ENCODE results near the gene NR1H3.

Gene NR1H3

DNA sequence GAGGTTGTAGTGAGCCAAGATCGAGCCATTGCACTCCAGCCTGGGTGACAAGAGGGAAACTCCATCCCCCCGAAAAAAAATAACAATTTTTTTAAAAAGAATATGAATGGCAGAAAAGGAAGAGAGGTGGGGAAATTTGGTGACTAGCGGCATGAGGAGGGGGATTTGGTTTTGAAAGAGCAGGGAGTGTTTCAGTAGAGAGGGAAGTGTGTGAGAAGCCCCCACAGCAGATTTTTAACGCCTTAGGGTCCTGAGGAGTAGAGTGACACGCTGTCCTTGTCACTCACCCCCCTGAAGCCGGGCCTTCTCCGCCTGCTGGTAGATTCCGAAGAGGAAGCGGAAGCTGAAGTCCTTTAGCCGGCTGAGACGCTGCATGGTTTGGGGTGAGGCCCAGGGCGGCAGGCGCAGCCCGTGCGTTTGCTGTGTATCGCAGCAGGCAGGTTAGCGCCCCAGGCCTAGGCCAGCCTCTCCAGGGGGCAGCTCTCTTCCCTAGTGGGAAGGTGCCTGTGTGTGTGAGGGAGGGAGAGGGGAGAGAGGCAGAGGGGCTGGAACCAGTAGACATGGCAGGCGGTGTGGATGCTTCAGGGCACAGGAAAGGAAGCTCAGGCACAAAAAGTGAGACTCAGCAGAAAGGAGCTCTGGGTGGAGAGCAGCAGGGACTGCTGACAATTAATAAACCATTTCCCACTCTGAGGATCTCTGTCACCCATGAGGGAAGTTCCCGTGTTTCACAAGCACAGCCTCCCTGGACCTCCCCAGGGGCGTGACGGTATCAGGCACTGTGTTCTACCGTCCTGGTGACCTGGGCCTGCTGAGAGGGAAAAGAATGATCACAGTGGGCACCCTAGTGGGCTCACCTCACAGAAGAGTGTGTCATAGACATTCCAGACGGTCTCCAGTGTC, 13.1 kb upstream of the NR1H3 start:
- DNase-seq = no peak

DNA sequence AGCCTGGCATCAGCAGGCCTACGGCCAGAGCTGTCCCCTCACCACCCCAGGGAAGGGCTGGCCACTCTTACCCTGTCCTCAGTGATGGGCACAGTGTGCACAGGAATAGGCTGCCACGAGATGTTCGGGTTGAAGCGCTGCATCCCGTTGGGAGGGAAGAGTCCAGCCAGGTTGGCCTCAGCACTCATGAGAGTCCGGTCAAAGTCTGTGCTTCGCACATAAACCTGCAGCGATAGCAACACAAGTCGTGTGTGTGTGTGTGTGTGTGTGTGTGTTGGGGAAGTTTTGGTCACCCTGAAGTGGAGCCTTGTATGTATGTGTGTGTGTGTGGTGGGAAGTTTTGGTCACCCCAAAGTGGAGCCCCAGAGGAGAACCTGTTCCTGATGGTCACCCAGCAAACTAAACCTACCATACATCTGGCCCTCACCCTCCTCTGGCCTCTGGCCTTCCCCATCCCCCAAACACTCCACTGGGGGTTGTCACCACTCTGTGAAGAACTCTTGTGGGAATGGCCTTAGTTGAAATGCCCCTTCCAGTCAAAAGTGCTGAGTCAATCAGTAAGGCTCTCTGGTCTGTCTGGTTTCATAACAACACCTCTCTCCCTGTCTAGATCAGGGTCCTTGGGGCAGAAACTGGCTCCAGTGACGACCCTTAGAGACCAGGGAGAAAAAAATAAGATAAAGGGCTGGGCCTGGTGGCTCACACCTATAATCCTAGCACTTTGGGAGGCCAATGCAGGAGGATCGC, 12.0 kb upstream of the NR1H3 start:
- DNase-seq = no peak

DNA sequence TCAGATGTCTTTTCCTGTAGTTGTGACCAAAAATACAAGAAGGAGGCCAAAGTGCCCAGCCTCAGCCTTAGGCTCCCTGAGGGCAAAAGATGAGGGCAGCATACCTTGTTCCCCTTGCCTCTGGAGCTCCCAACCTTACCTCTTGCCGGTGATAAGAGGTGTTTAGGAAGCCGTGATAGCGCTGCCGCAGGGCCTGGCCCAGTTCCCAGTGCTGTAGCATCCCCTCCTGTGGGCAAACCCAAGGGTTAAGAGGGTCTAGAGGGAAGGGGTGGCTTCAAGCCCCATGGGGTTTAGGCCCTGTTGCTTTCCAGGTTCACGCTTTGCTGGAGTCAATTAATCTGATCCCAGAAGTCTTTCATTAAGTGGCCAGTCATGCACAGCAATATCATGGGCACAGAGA, 10.3 kb upstream of the NR1H3 start:
- no peak for DNase-seq

DNA sequence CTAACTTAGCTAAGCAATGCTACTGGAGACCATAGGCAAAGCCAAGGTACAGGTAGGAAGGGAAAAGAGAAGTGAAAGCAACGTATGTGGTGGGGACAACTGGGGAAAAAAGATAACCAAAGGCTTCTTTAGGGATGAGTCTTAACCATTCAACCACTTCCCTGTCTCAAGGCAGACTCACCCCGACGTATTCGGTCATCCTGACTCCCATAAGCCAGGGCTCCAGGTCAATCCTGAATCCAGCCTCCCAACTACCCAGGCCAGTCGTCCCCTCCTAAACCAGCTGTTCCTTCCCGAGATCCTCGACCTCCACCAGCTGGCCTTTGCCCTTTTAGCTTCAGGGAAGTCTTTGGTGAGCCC, 9.5 kb upstream of the NR1H3 start:
- DNase-seq = no peak

DNA sequence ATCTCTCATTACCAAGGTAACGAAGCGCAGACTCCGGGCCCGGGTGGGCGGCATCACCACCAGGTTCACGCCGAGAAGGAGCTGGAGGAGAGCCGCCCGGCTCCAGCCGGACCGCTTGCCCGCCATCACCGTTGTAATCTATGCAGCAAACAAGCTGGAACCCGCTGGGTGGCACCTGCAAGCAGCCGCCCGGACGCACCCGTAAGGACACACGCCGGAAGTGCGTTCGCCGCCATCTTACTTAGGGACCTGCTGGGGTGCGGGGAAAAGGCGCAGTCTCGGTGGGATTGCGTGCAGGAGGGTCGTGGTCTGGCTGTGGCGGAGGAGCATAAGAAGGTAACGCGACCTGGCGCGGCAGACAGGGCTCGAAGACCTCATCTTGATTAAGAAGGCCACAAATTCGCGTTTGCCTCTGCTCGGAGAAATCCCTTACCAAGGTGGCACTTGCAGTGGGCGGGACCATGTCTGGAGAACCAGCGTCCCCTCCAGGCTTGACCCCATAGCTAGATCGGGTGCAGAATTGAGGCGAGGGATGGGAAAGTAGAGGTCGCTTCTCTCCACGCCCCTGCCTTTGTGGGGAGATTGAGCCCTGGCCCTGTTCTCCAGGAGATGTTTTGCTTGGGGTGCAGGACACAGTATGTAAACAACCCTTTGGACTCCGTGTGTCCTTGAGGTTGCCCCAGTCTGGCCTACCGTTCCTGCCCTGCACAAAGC, 9.0 kb upstream of the NR1H3 start, which contains the start of gene ACP2:
Gene ACP2, minus strand, starts transcription at position 151 of the 714 bp plus-strand sequence. Its CDS starts 25 bp downstream, at position 126.
- peak; percentile 82 for DNase-seq

- no peak for DNase-seq
Observed at GRCh38 chr11:47249378-47249715, 8.4 kb upstream of the NR1H3 start.

- DNase-seq = no peak
Observed at GRCh38 chr11:47251751-47252150, 6.0 kb upstream of the NR1H3 start.

- no peak for DNase-seq
Observed at GRCh38 chr11:47253660-47254059, 4.1 kb upstream of the NR1H3 start.

DNA sequence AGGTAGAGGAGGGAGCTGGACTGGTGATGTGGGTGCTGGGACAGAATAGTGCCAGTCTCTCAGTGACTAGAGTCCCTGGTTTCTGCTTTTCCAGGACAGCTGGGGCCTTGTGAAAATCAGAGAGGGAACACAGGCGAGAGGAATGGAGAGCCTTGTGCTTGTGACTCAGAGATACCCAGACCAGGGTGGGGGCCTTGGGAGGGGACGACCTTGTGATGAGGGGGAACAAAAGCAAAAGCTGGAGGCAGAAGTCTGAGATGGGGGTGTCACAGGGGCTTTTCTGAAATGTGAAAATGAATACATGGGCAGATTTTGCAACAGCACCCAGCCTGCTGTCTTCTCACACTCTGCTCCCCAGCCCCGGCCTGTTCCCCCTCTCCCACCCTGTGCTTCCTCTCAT, 3.4 kb upstream of the NR1H3 start:
- no peak for DNase-seq

- DNase-seq = no peak
Observed at GRCh38 chr11:47256374-47256773, 1.4 kb upstream of the NR1H3 start.

DNA sequence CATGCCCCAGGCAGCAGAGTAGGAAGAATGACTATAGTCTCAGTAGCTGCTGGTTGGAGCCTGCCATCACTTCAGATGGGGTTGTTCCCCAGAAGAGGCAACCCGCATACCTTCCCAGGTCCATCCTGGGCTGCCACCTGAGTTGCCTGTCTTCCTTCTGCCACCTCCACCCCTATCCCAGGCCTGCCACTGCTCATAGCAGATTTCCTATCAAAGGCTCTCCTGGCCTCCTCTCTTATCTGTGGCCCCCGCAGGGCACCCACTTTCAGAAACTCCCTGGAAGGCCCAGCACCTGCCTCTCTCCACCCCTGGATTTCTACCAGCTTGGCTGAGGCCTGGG, 649 bp upstream of the NR1H3 start:
- no peak for DNase-seq

GRCh38 chr11:47258317-47258902, 614 bp downstream of the NR1H3 start:
- DNase-seq = no peak

GRCh38 chr11:47259232-47259977, 1.6 kb downstream of the NR1H3 start:
- no peak for DNase-seq

DNA sequence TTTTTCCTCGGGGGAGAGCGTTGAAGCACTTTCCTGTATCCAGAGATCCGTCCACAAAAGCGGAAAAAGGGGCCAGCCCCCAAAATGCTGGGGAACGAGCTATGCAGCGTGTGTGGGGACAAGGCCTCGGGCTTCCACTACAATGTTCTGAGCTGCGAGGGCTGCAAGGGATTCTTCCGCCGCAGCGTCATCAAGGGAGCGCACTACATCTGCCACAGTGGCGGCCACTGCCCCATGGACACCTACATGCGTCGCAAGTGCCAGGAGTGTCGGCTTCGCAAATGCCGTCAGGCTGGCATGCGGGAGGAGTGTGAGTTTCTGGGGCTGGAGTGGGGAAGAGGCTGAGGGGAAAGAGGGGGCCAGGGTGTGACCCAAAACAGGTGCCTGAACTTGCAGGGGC, 2.6 kb downstream of the NR1H3 start:
- no peak for DNase-seq

GRCh38 chr11:47261291-47261800, 3.5 kb downstream of the NR1H3 start:
- DNase-seq = no peak

DNA sequence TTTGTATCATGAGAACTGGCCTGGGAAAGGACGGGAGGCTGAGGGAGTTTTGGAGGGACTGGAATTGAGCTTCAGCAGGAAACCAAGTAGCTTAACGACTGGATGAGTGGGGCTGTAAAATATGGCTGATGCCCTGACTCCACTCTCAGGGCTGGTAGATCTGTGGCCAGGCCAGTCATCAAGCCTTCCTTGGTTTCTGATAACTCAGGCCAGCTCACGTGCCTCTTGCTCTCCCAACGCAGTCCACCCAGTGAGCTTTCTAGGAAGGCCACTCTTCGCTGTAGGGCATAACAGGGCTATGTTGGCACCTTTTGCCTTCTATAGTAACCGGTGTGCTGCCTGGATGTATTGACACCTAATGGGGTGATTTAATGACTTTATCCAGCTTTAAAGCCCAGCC, 6.3 kb downstream of the NR1H3 start:
- DNase-seq = no peak

DNA sequence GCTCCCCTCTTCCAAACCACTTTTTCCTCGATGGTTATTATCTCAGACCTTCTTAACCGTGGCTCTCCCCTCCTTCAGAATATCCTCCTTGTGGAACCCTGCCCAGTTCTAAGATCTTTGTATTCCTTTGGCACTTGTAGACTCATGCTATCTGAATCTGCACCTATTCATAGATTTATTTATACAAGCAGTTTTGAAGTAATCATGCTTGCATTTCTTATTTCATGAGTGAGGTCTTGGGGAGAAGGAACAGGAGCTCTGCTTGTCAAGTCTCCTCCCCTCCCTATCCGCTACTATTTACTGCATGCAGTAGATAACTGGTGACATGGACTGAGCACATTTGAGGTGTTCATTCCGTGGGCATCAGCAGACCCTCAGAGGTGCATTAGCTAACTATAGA, 6.7 kb downstream of the NR1H3 start:
- no peak for DNase-seq

GRCh38 chr11:47267876-47268275, 10.1 kb downstream of the NR1H3 start:
- DNase-seq = no peak

- DNase-seq = no peak
Observed at GRCh38 chr11:47268448-47269001, 10.7 kb downstream of the NR1H3 start.

DNA sequence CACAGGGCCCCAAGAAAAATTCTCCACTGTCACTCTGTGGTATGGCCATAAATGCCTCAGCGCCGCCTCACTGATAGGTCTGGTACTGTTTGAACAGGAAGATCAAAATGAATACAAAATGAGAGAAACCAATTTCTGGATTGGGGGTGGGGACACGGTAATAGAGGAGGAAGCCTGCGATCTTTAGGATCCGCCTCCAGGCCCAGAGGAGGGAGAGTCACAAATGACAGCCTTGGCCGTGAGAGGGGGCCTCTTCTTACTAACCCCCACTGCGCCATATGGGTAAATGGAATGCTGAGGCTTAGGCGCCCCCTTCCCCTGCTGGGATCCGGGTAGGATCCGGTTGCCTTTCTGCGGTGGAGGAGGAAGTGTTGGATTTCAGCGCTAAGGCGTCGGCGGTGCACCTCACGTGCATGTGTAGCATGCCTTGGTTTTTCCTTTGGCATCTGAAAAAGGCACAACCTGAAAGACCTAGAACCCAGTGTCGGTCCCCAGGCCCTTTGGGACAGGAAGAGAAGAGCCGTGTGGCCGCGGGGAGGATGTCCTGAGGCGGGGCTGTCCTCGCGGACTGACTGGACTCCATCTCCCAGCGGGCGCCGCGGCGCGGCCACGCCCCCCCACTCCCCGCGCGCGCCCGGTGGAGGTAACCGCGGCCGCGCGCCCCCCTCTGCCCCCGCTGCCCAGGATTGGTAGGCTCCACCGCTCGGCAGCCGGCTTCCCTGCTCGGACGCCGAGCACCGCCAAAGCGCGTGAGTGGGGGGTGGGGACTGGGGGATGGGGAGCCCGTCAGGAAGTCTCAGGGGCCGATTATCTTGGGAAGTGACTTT, 11.4 kb downstream of the NR1H3 start:
- peak; percentile 85 for DNase-seq

- DNase-seq = peak; percentile 75
Observed at GRCh38 chr11:47269829-47270305, 12.1 kb downstream of the NR1H3 start, which contains the start of gene MADD. MADD (plus strand) TSS chr11:47270133.
